ENCODE results near the gene OR2B3. TPM values are rescaled to one million over a fixed set of nuclear protein-coding genes. Genes with fewer than 3 reads are reported as not detected.

Gene OR2B3
- total RNA-seq, 1 donor from 2014 or later, result not detected

Other genes with a start within 250 kb of the OR2B3 start
- 19.2 TPM for gene TRIM27, start 163.3 kb downstream of the OR2B3 start, total RNA-seq
- 0.30 TPM for gene ZNF311, start 82.0 kb downstream of the OR2B3 start, total RNA-seq
- not detected for gene OR2W1, start 42.1 kb downstream of the OR2B3 start, total RNA-seq
- not detected for gene OR2J1, start 12.2 kb upstream of the OR2B3 start, total RNA-seq
- not detected for gene OR2J3, start 20.7 kb upstream of the OR2B3 start, total RNA-seq
- not detected for gene OR2J2, start 83.6 kb upstream of the OR2B3 start, total RNA-seq
- gene OR14J1, start 214.4 kb upstream of the OR2B3 start, total RNA-seq, result not detected

All from left ventricle myocardium superior (tissue), 1 donor.